Urinary bladder (tissue), 2 donors: Measurements from ENCODE around the gene LPIN2. TPM values are rescaled to one million over a fixed set of nuclear protein-coding genes. Genes with fewer than 3 reads are reported as not detected.

Experiments used
- polyA plus RNA-seq: library from polyadenylated mRNA; stranded (reverse); fragments of 200-250 nt; gene quantifications from one replicate; pipeline ENCODE4 v1.2.3, GENCODE V29; 2013
- small RNA-seq: library from RNA; depleted of rRNA; stranded (forward); fragments of <200 nt; gene quantifications from one replicate; pipeline ENCODE3, GENCODE V24; 2014
- total RNA-seq: library from RNA; depleted of rRNA; stranded (reverse); fragments of >200 nt; gene quantifications from one replicate; pipeline ENCODE4 v1.2.3, GENCODE V29; 2014
- donor health status: healthy.

Gene LPIN2
- total and polyA plus RNA-seq, 2 donors = 17.6 to 32.2 TPM

Small RNA genes within 50 kb of the gene (small RNA-seq; reads per million reads assigned to genes)
- gene RF00156 = not detected

Other genes with a start within 250 kb of the LPIN2 start
- 17.0 TPM for gene EMILIN2, start 166.1 kb downstream of the LPIN2 start, total RNA-seq
- 15.7 TPM for gene EMILIN2, start 166.1 kb downstream of the LPIN2 start, polyA plus RNA-seq
- 41.9 TPM for gene MYOM1, start 206.8 kb upstream of the LPIN2 start, total RNA-seq
- 14.9 TPM for gene MYOM1, start 206.8 kb upstream of the LPIN2 start, polyA plus RNA-seq
- gene MYL12A, start 234.7 kb upstream of the LPIN2 start, total RNA-seq = 360 TPM
- gene MYL12A, start 234.7 kb upstream of the LPIN2 start, polyA plus RNA-seq = 305 TPM
- 264 TPM for gene MYL12B, start 249.0 kb upstream of the LPIN2 start, total RNA-seq
- gene MYL12B, start 249.0 kb upstream of the LPIN2 start, polyA plus RNA-seq = 320 TPM